IMR-90 (cell line): ENCODE results near the gene RERE.

Experiments
- BHLHE40 ChIP-seq: fragments of 150-350 bp; IDR thresholded peaks from 2 replicates; pipeline ENCODE4 v1.6.1; 2016; ENCODE audit warnings: mild to moderate bottlenecking, low read depth, low read length
- MXI1 ChIP-seq: IDR thresholded peaks from 2 replicates; pipeline ENCODE4 v1.6.1; 2012; ENCODE audit warnings: low read depth, mild to moderate bottlenecking, low read length, moderate library complexity, borderline replicate concordance
- POLR2A ChIP-seq: IDR thresholded peaks from 2 replicates; pipeline ENCODE4 v1.6.1; 2012; ENCODE audit warnings: mild to moderate bottlenecking, low read depth, low read length
- RAD21 ChIP-seq: IDR thresholded peaks from 2 replicates; pipeline ENCODE4 v1.6.1; 2012; ENCODE audit warnings: low read length, improper control_type of control experiment
- RFX5 ChIP-seq: IDR thresholded peaks from 2 replicates; pipeline ENCODE4 v1.8.0; 2012; ENCODE audit warnings: low read depth, mild to moderate bottlenecking, low read length, moderate library complexity
- SMC3 ChIP-seq: fragments of 150-350 bp; IDR thresholded peaks from 2 replicates; pipeline ENCODE4 v1.6.1; 2016; ENCODE audit warnings: low read depth, mild to moderate bottlenecking, antibody characterized with exemption, low read length, moderate library complexity
- TF ChIP-seq, protein P1 (sequence below): conservative IDR thresholded peaks from 2 replicates; pipeline ENCODE4 v1.5.1; 2012; ENCODE audit warnings: mild to moderate bottlenecking, low read depth, low read length, improper control_type of control experiment
- TF ChIP-seq, protein P2 (sequence below): fragments of 150-350 bp; IDR thresholded peaks from 2 replicates; pipeline ENCODE4 v1.6.1; 2016; ENCODE audit warnings: low read depth, mild to moderate bottlenecking, low read length, moderate library complexity, borderline replicate concordance

DNA sequence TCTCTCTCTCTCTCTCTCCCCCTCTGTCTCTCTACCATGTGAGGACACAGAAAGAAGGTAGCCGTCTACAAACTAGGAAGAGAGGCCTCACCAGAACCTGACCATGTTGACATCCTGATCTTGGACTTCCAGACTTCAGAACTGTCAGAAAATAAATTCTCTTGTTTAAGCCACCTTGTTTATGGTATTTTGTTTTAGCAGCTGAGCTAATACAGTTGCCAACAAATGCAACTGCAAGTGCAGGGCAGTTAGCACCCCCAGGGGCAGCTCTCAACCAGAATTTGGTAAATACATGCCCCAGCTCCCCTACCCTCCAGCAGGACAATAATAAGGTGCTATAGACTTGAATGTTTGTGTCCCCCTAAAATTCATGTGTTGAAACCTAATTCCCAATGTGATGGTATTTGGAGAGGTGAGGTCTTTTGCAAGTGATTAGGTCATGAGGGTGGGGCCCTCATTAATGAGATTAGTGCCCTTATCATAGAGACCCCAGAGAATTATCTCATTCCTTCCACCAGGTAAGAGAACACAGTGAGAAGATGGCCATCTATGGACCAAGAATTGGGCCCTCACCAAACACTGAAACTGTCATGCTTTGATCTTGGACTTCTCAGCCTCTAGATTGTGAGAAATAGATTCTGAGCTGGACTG is 506.2 kb downstream of the RERE start:
- no peak for TF ChIP-seq RFX5
- TF ChIP-seq, protein P1, sequence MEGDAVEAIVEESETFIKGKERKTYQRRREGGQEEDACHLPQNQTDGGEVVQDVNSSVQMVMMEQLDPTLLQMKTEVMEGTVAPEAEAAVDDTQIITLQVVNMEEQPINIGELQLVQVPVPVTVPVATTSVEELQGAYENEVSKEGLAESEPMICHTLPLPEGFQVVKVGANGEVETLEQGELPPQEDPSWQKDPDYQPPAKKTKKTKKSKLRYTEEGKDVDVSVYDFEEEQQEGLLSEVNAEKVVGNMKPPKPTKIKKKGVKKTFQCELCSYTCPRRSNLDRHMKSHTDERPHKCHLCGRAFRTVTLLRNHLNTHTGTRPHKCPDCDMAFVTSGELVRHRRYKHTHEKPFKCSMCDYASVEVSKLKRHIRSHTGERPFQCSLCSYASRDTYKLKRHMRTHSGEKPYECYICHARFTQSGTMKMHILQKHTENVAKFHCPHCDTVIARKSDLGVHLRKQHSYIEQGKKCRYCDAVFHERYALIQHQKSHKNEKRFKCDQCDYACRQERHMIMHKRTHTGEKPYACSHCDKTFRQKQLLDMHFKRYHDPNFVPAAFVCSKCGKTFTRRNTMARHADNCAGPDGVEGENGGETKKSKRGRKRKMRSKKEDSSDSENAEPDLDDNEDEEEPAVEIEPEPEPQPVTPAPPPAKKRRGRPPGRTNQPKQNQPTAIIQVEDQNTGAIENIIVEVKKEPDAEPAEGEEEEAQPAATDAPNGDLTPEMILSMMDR, result no peak
- TF ChIP-seq RAD21, result no peak
- no peak for TF ChIP-seq MXI1
- TF ChIP-seq, protein P2, sequence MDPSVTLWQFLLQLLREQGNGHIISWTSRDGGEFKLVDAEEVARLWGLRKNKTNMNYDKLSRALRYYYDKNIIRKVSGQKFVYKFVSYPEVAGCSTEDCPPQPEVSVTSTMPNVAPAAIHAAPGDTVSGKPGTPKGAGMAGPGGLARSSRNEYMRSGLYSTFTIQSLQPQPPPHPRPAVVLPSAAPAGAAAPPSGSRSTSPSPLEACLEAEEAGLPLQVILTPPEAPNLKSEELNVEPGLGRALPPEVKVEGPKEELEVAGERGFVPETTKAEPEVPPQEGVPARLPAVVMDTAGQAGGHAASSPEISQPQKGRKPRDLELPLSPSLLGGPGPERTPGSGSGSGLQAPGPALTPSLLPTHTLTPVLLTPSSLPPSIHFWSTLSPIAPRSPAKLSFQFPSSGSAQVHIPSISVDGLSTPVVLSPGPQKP, result no peak
- no peak for TF ChIP-seq SMC3
- no peak for TF ChIP-seq POLR2A
- TF ChIP-seq BHLHE40, result no peak
